Endothelial cell (in vitro differentiated cells): ENCODE measurements around the gene KLK15. TPM values are rescaled to one million over a fixed set of nuclear protein-coding genes. Genes with fewer than 3 reads are reported as not detected.

ENCODE experiments used
- DNase-seq: peaks from one replicate; pipeline ENCODE4 v3.0.0; 2021; ENCODE audit warnings: low spot score
- H3K27ac Mint-ChIP-seq: one replicate; pipeline ENCODE4 v1.8.0; 2021; ENCODE audit warnings: mixed read lengths, inconsistent platforms; ENCODE audit not compliant: unreplicated experiment
- H3K27me3 Mint-ChIP-seq: one replicate; pipeline ENCODE4 v1.8.0; 2021; ENCODE audit warnings: mild to moderate bottlenecking, moderate library complexity, mixed read lengths, inconsistent platforms; ENCODE audit not compliant: unreplicated experiment
- H3K36me3 Mint-ChIP-seq: one replicate; pipeline ENCODE4 v1.8.0; 2021; ENCODE audit warnings: mild to moderate bottlenecking, low read depth, mixed read lengths, inconsistent platforms; ENCODE audit not compliant: unreplicated experiment
- H3K4me1 Mint-ChIP-seq: one replicate; pipeline ENCODE4 v1.8.0; 2021; ENCODE audit warnings: mild to moderate bottlenecking, mixed read lengths, inconsistent platforms; ENCODE audit not compliant: unreplicated experiment
- H3K4me3 Mint-ChIP-seq: one replicate; pipeline ENCODE4 v1.8.0; 2021; ENCODE audit warnings: mild to moderate bottlenecking, mixed read lengths, inconsistent platforms; ENCODE audit not compliant: unreplicated experiment
- H3K9me3 Mint-ChIP-seq: one replicate; pipeline ENCODE4 v1.8.0; 2021; ENCODE audit warnings: mixed read lengths, inconsistent platforms; ENCODE audit not compliant: unreplicated experiment
- total RNA-seq: library from RNA; stranded (reverse); fragmentation: NEBNext Ultra II Directional; extraction: Animal tissue kit (Norgen Biotek cat#: 25700); gene quantifications from one replicate; pipeline ENCODE4 v1.2.1, GENCODE V29; 2021; ENCODE audit not compliant: unreplicated experiment
- TF ChIP-seq, protein P1 (sequence below): fragments of 200-600 bp; sonication (generic); IDR thresholded peaks from one replicate; pipeline ENCODE4 v1.5.0; 2021; ENCODE audit warnings: antibody characterized with exemption; ENCODE audit not compliant: unreplicated experiment

KLK15 gene
- total RNA-seq, 1 donor from 2014 or later = not detected

DNA sequence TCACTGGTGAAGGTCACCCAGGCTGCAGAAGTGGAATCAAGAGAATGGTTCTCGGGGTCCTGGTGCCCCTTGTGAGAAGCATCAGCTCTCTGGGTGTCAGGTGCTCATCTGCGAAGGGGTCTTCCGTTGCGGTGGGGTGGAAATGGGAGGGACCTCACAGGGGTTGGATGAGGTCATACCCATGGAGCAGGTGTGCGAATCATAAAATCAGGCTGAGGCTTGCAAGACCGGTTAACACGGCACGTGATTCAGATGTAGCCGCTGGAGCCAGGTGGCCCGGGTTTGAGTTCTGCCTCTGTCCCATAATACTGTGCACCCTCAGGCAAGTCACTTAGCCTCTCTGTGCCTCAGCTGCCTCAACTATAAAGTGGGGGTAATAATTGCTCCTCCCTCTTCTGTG lies 3.9 kb upstream of the KLK15 start:
- Mint-ChIP-seq H3K4me1 (no peaks in the 10 kb centered on the region), H3K27me3 (peaks cover 21% of the 10 kb centered on the region), H3K4me3 (peak overlapping the region; percentile 9), H3K27ac (no peak overlapping the region), H3K36me3 (no peaks in the 10 kb centered on the region), H3K9me3 (no peaks in the 10 kb centered on the region)
- TF ChIP-seq, protein P1, sequence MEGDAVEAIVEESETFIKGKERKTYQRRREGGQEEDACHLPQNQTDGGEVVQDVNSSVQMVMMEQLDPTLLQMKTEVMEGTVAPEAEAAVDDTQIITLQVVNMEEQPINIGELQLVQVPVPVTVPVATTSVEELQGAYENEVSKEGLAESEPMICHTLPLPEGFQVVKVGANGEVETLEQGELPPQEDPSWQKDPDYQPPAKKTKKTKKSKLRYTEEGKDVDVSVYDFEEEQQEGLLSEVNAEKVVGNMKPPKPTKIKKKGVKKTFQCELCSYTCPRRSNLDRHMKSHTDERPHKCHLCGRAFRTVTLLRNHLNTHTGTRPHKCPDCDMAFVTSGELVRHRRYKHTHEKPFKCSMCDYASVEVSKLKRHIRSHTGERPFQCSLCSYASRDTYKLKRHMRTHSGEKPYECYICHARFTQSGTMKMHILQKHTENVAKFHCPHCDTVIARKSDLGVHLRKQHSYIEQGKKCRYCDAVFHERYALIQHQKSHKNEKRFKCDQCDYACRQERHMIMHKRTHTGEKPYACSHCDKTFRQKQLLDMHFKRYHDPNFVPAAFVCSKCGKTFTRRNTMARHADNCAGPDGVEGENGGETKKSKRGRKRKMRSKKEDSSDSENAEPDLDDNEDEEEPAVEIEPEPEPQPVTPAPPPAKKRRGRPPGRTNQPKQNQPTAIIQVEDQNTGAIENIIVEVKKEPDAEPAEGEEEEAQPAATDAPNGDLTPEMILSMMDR = no peak
- DNase-seq = no peak

DNA sequence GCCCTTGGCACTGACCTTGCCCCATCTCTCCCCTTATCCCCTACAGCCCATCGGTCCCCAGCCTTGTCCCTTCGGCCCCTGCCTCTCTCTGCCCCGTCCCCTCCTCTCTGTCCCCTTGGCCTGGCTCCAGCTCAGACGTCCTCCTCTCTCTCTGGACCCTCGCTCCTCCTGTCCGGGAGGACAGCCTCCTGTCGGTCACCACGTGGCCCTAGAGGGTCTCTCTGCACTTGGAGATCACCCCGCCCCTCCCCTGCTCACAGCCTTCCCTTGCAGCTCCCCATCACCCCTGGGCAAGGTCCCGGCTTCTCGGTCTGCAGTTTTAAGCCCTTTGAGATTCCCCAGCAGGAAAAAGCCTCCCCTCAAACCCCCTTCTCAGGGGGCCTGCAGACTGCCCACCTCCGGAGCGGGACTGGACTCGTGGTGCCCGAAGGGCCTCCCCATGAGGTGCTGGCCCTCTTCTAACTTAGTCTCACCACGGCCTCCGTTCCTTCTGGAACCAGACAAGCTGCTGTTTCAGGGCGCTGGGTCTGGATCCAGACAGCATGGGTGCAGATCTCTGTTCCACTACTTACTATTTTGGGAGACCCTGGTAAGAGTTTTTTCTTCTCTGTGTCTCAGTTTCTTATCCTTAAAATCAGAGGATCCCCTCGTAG lies 3.3 kb upstream of the KLK15 start:
- no peak for DNase-seq
- Mint-ChIP-seq H3K4me1 (no peaks in the 10 kb centered on the region), H3K9me3 (no peaks in the 10 kb centered on the region), H3K27ac (no peak overlapping the region), H3K4me3 (peak overlapping the region; percentile 86), H3K27me3 (peaks cover 19% of the 10 kb centered on the region), H3K36me3 (no peaks in the 10 kb centered on the region)
- TF ChIP-seq, protein P1 = no peak

DNA sequence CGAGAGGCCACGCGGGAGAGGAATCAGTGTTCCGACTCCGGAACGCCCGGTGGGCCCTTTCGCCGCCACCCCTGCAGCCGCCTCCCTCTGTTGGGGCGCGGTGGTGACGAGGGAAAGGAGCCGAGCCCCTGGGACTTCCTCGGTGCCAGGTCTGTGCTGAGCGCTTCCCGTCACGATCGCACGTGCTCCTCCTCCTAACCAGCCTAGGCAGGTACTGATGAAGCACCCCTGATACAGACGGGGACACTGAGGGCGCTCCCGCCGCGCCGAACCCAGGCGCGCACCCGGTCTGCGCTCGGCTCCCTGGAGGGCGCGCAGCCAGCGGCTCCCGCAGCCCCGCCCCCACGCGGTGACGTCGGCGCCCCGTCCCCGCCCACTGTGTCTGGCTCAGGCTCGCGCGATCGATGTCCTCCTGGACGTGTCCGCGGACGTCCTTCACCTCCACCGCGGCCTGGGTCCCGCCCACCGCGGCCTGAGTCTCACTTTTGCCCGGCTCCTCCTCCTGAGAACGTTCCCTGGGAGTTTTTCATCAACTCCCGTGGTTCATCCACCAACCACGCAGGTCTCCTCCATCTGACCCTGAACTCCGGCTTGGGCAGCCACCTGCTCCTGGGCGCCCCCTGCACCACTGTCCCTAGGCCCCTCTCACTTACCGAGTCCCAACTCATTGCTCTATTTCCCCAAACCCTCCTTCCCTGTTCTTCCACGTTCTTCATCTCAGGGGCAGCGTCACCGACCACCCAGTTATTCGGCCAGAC lies 2.6 kb upstream of the KLK15 start:
- peak overlapping the region; percentile 87 for H3K4me3 Mint-ChIP-seq
- no peaks in the 10 kb centered on the region for H3K4me1 Mint-ChIP-seq
- no peaks in the 10 kb centered on the region for H3K36me3 Mint-ChIP-seq
- H3K27ac Mint-ChIP-seq = no peak overlapping the region
- peaks cover 16% of the 10 kb centered on the region for H3K27me3 Mint-ChIP-seq
- H3K9me3 Mint-ChIP-seq = no peaks in the 10 kb centered on the region
- TF ChIP-seq, protein P1 = no peak
- peak; percentile 85 for DNase-seq

DNA sequence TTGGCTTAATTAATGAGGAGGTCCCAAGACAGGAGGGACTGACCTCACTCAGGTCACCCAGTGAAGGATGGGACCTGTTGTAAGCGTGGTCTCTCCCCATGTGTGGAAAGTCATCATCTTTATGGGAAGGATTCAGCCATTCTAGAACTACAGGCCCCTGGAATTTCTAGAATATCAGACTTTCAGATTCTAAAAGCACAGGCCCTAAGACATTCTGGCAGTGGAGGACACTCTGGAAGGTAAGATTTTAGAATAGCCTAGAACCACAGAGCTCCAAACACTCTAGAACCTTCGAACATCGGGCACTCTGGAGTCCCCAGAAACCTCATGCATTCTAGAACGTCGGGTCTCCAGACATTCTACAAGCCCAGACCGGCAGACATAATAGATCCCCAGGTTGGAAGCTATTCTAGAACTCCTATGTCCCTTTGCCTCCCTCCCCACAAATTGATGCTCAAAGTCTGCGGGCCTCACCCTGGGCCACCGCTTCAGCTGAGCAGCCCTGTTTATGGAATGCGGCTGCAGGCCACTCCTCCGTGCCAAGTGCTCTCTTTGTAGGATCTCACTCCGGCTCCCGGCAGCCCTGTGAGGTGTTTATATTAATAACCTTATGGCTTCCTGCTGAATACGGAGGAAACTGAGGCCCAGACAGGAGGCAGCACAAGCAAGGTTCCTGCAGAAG lies 1.9 kb upstream of the KLK15 start:
- H3K4me1 Mint-ChIP-seq = no peaks in the 10 kb centered on the region
- no peak overlapping the region for H3K27ac Mint-ChIP-seq
- H3K4me3 Mint-ChIP-seq = peak overlapping the region; percentile 87
- H3K27me3 Mint-ChIP-seq = peaks cover 13% of the 10 kb centered on the region
- no peaks in the 10 kb centered on the region for H3K9me3 Mint-ChIP-seq
- DNase-seq = no peak
- no peaks in the 10 kb centered on the region for H3K36me3 Mint-ChIP-seq
- TF ChIP-seq, protein P1 = no peak
